Heart left ventricle (tissue), 13 donors: ENCODE results near the gene QPRT.

Experiments
- CTCF ChIP-seq, 12 donors: fragments of 200-600 bp; sonication (generic) in 4 of 12; IDR thresholded peaks; one replicate each; pipeline versions ENCODE4 v1.5.0 to v1.8.0; 2018 to 2022; ENCODE audit warnings: antibody characterized with exemption in 12 of 12, mild to moderate bottlenecking in 5 of 12
- POLR2A ChIP-seq, 2 donors: fragments of 450-650 bp; IDR thresholded peaks; one replicate each; pipeline ENCODE4 v1.6.1; 2017; ENCODE audit warnings: antibody characterized with exemption in 2 of 2, mild to moderate bottlenecking in 2 of 2, moderate library complexity in 2 of 2
- donor health status: ischemic (EF 13 %, LVEDD 7.1; RV severe dilation, severe dysfunction).
- donor health status: DM: no; HTN: yes; CAD: no.
- donor health status: DM: no; HTN: no; CAD: no.
- donor health status: ischemic (EF 25% LVEDD 6.9; RV normal size, moderate dysfunction).
- donor health status: ischemic (EF 25% LVEDD 5.7; RV mildly dilated, moderate dysfunction).
- donor health status: ischemic (EF 35%, LVEDD 5.7; RV mildly dilated, moderate dysfunction).
- donor health status: nonischemic (EF 11% LVEDD 7.7; RV severe dilation, severe dysfunction).
- donor health status: DM: yes; HTN: yes; CAD: no.
- donor health status: PGD.
- donor health status: ischemic (EF 29% LVEDD 5.4; RV normal size, mild dysfunction).
- donor health status: nonischemic (EF 23%, LVEDD 6.1; RV moderate dilation, normal function).

- TF ChIP-seq CTCF (IDR thresholded peaks at IDR 0.05) (no peak), POLR2A (IDR thresholded peaks at IDR 0.05) (no peak)
These were observed 19.7 kb downstream of the QPRT start for GRCh38 chr16:29698484-29699323.
